SK-N-SH treated with all-trans-retinoic acid at 6 μM for 48 hours (cell line): Measurements from ENCODE around the gene STIMATE.

ENCODE experiments used
- POU6F1 ChIP-seq: fragments of 250-450 bp; sonication (Bioruptor Pico); IDR thresholded peaks from 2 replicates; pipeline ENCODE4 v1.8.0; 2021; ENCODE audit warnings: low read depth, mild to moderate bottlenecking, moderate library complexity, borderline replicate concordance
- ZC3H10 ChIP-seq: fragments of 250-450 bp; sonication (Bioruptor Pico); IDR thresholded peaks from 2 replicates; pipeline ENCODE4 v1.5.1; 2021; ENCODE audit warnings: mild to moderate bottlenecking, moderate library complexity

GRCh38 chr3:52824037-52824436 is 73.3 kb downstream of the STIMATE start:
- TF ChIP-seq POU6F1 (CRISPR knock-in tag) (no peak), ZC3H10 (CRISPR knock-in tag) (no peak)
